ENCODE data around the gene TNC.

The TNC gene

GRCh38 chr9:114987116-114987515 lies 130.8 kb downstream of the TNC start:
- no peak for DNase-seq
- Histone ChIP-seq H3K4me2 (ENCODE audit: low read length, poor library complexity, severe bottlenecking) (no peak overlapping the region), H3K9ac (ENCODE audit: low read length) (no peak overlapping the region), H3K27me3 (ENCODE audit: control insufficient read depth in 1 of 2, insufficient read depth in 1 of 2, low read length in 2 of 2) (peaks cover 23 to 28% of the 10 kb centered on the region in 2 experiments), H2BK5ac (ENCODE audit: low read depth, low read length, poor library complexity, severe bottlenecking) (no peak overlapping the region), H2BK15ac (ENCODE audit: low read depth, poor library complexity, severe bottlenecking) (no peak overlapping the region), H3K4me3 (ENCODE audit: insufficient read depth in 1 of 2, low read depth in 1 of 2, low read length in 2 of 2) (no peak overlapping the region), H3K36me3 (ENCODE audit: control insufficient read depth in 1 of 2, insufficient read depth in 2 of 2, low read depth in 1 of 2, low read length in 2 of 2) (no peaks in the 10 kb centered on the region), H3K18ac (ENCODE audit: low read depth in 1 of 2, low read length in 2 of 2) (no peak overlapping the region), H2AK5ac (ENCODE audit: low read length, severe bottlenecking) (no peak overlapping the region), H3K79me1 (replicated peaks; ENCODE audit: low read length, poor library complexity, severe bottlenecking) (no peaks in the 10 kb centered on the region), H3K4ac (ENCODE audit: low read depth in 1 of 2, low read length in 2 of 2) (no peak overlapping the region), H2BK120ac (ENCODE audit: low read depth, low read length) (no peak overlapping the region), H3K23ac (ENCODE audit: low read length in 2 of 2) (no peak overlapping the region), H4K8ac (ENCODE audit: low read length) (no peak overlapping the region), H3K4me1 (ENCODE audit: control insufficient read depth, insufficient read depth, low read depth, low read length) (no peaks in the 10 kb centered on the region), H4K91ac (ENCODE audit: low read length) (no peak overlapping the region), H2BK12ac (ENCODE audit: low read length in 2 of 2) (no peak overlapping the region), H3K14ac (ENCODE audit: low read length in 2 of 2) (no peak overlapping the region), H2AFZ (ENCODE audit: low read depth, low read length) (no peak overlapping the region), H3K9me3 (ENCODE audit: control insufficient read depth, low read length) (no peaks in the 10 kb centered on the region), H3K27ac (ENCODE audit: low read length, poor library complexity, severe bottlenecking) (no peak overlapping the region)
- WGBS: 96% methylated on average over 1 of the region's 1 CpG

GRCh38 chr9:114985959-114986501 lies 131.9 kb downstream of the TNC start:
- H3K27me3 ChIP-seq (ENCODE audit: control insufficient read depth in 1 of 2, insufficient read depth in 1 of 2, low read length in 2 of 2): peaks cover 19 to 23% of the 10 kb centered on the region in 2 experiments

GRCh38 chr9:114981063-114981462 lies 136.9 kb downstream of the TNC start:
- no peak overlapping the region for H3K4me3 ChIP-seq (ENCODE audit: insufficient read depth in 1 of 2, low read depth in 1 of 2, low read length in 2 of 2)
- H3K79me1 ChIP-seq (replicated peaks; ENCODE audit: low read length, poor library complexity, severe bottlenecking): no peaks in the 10 kb centered on the region
- no peak overlapping the region for H3K23ac ChIP-seq (ENCODE audit: low read length in 2 of 2)
- no peak overlapping the region for H2AFZ ChIP-seq (ENCODE audit: low read depth, low read length)
- no peak overlapping the region for H2BK12ac ChIP-seq (ENCODE audit: low read length in 2 of 2)
- WGBS: 17% methylated on average over 1 of the region's 4 CpGs
- H3K27me3 ChIP-seq (ENCODE audit: control insufficient read depth in 1 of 2, insufficient read depth in 1 of 2, low read length in 2 of 2): peaks cover 7 to 15% of the 10 kb centered on the region in 2 experiments
- no peaks in the 10 kb centered on the region for H3K4me1 ChIP-seq (ENCODE audit: control insufficient read depth, insufficient read depth, low read depth, low read length)
- no peak overlapping the region for H2BK15ac ChIP-seq (ENCODE audit: low read depth, poor library complexity, severe bottlenecking)
- H2BK120ac ChIP-seq (ENCODE audit: low read depth, low read length): no peak overlapping the region
- H4K91ac ChIP-seq (ENCODE audit: low read length): no peak overlapping the region
- no peaks in the 10 kb centered on the region for H3K36me3 ChIP-seq (ENCODE audit: control insufficient read depth in 1 of 2, insufficient read depth in 2 of 2, low read depth in 1 of 2, low read length in 2 of 2)
- H3K9me3 ChIP-seq (ENCODE audit: control insufficient read depth, low read length): no peaks in the 10 kb centered on the region
- H2BK5ac ChIP-seq (ENCODE audit: low read depth, low read length, poor library complexity, severe bottlenecking): no peak overlapping the region
- no peak overlapping the region for H3K14ac ChIP-seq (ENCODE audit: low read length in 2 of 2)
- H3K4me2 ChIP-seq (ENCODE audit: low read length, poor library complexity, severe bottlenecking): no peak overlapping the region
- H3K4ac ChIP-seq (ENCODE audit: low read depth in 1 of 2, low read length in 2 of 2): no peak overlapping the region
- DNase-seq: no peak
- no peak overlapping the region for H3K9ac ChIP-seq (ENCODE audit: low read length)
- no peak overlapping the region for H3K27ac ChIP-seq (ENCODE audit: low read length, poor library complexity, severe bottlenecking)
- H2AK5ac ChIP-seq (ENCODE audit: low read length, severe bottlenecking): no peak overlapping the region
- no peak overlapping the region for H3K18ac ChIP-seq (ENCODE audit: low read depth in 1 of 2, low read length in 2 of 2)
- H4K8ac ChIP-seq (ENCODE audit: low read length): no peak overlapping the region

More at GRCh38 chr9:114985959-114986501, 131.9 kb downstream of the TNC start:
- no peak overlapping the region for H3K14ac ChIP-seq (ENCODE audit: low read length in 2 of 2)
- no peak overlapping the region for H3K9ac ChIP-seq (ENCODE audit: low read length)
- no peak overlapping the region for H2AK5ac ChIP-seq (ENCODE audit: low read length, severe bottlenecking)
- no peak overlapping the region for H3K4ac ChIP-seq (ENCODE audit: low read depth in 1 of 2, low read length in 2 of 2)
- no peak overlapping the region for H2BK5ac ChIP-seq (ENCODE audit: low read depth, low read length, poor library complexity, severe bottlenecking)
- no peak overlapping the region for H2BK15ac ChIP-seq (ENCODE audit: low read depth, poor library complexity, severe bottlenecking)
- no peak overlapping the region for H3K27ac ChIP-seq (ENCODE audit: low read length, poor library complexity, severe bottlenecking)
- H3K79me1 ChIP-seq (replicated peaks; ENCODE audit: low read length, poor library complexity, severe bottlenecking): no peaks in the 10 kb centered on the region
- H2BK12ac ChIP-seq (ENCODE audit: low read length in 2 of 2): no peak overlapping the region
- no peak overlapping the region for H3K4me2 ChIP-seq (ENCODE audit: low read length, poor library complexity, severe bottlenecking)
- no peak for DNase-seq
- no peaks in the 10 kb centered on the region for H3K36me3 ChIP-seq (ENCODE audit: control insufficient read depth in 1 of 2, insufficient read depth in 2 of 2, low read depth in 1 of 2, low read length in 2 of 2)
- H3K9me3 ChIP-seq (ENCODE audit: control insufficient read depth, low read length): no peaks in the 10 kb centered on the region
- no peak overlapping the region for H3K18ac ChIP-seq (ENCODE audit: low read depth in 1 of 2, low read length in 2 of 2)
- no peak overlapping the region for H2BK120ac ChIP-seq (ENCODE audit: low read depth, low read length)
- H2AFZ ChIP-seq (ENCODE audit: low read depth, low read length): no peak overlapping the region
- H4K91ac ChIP-seq (ENCODE audit: low read length): no peak overlapping the region
- no peak overlapping the region for H3K23ac ChIP-seq (ENCODE audit: low read length in 2 of 2)
- no peaks in the 10 kb centered on the region for H3K4me1 ChIP-seq (ENCODE audit: control insufficient read depth, insufficient read depth, low read depth, low read length)
- no CpG with 5 or more reads among the region's 2 CpGs for WGBS
- no peak overlapping the region for H4K8ac ChIP-seq (ENCODE audit: low read length)
- H3K4me3 ChIP-seq (ENCODE audit: insufficient read depth in 1 of 2, low read depth in 1 of 2, low read length in 2 of 2): no peak overlapping the region

GRCh38 chr9:114973216-114973615 lies 144.7 kb downstream of the TNC start:
- Histone ChIP-seq H3K4ac (ENCODE audit: low read depth in 1 of 2, low read length in 2 of 2) (no peak overlapping the region), H3K27ac (ENCODE audit: low read length, poor library complexity, severe bottlenecking) (no peak overlapping the region), H3K4me2 (ENCODE audit: low read length, poor library complexity, severe bottlenecking) (no peak overlapping the region), H3K27me3 (ENCODE audit: control insufficient read depth in 1 of 2, insufficient read depth in 1 of 2, low read length in 2 of 2) (no peaks in the 10 kb centered on the region), H3K79me1 (replicated peaks; ENCODE audit: low read length, poor library complexity, severe bottlenecking) (no peaks in the 10 kb centered on the region), H3K23ac (ENCODE audit: low read length in 2 of 2) (no peak overlapping the region), H4K91ac (ENCODE audit: low read length) (no peak overlapping the region), H3K4me1 (ENCODE audit: control insufficient read depth, insufficient read depth, low read depth, low read length) (no peaks in the 10 kb centered on the region), H4K8ac (ENCODE audit: low read length) (no peak overlapping the region), H2AFZ (ENCODE audit: low read depth, low read length) (no peak overlapping the region), H2BK120ac (ENCODE audit: low read depth, low read length) (no peak overlapping the region), H3K9ac (ENCODE audit: low read length) (no peak overlapping the region), H3K4me3 (ENCODE audit: insufficient read depth in 1 of 2, low read depth in 1 of 2, low read length in 2 of 2) (no peak overlapping the region), H2AK5ac (ENCODE audit: low read length, severe bottlenecking) (no peak overlapping the region), H3K14ac (ENCODE audit: low read length in 2 of 2) (no peak overlapping the region), H2BK15ac (ENCODE audit: low read depth, poor library complexity, severe bottlenecking) (no peak overlapping the region), H3K18ac (ENCODE audit: low read depth in 1 of 2, low read length in 2 of 2) (no peak overlapping the region), H3K9me3 (ENCODE audit: control insufficient read depth, low read length) (no peaks in the 10 kb centered on the region), H3K36me3 (ENCODE audit: control insufficient read depth in 1 of 2, insufficient read depth in 2 of 2, low read depth in 1 of 2, low read length in 2 of 2) (no peaks in the 10 kb centered on the region), H2BK5ac (ENCODE audit: low read depth, low read length, poor library complexity, severe bottlenecking) (no peak overlapping the region), H2BK12ac (ENCODE audit: low read length in 2 of 2) (no peak overlapping the region)
- 70% methylated on average over 2 of the region's 2 CpGs for WGBS
- no peak for DNase-seq
